Measurements from ENCODE around the gene VAPB. TPM values are rescaled to one million over a fixed set of nuclear protein-coding genes. Genes with fewer than 3 reads are reported as not detected.

VAPB gene
- total and polyA plus RNA-seq, 10 donors: 11.2 to 32.5 (median 23.3) TPM

DNA sequence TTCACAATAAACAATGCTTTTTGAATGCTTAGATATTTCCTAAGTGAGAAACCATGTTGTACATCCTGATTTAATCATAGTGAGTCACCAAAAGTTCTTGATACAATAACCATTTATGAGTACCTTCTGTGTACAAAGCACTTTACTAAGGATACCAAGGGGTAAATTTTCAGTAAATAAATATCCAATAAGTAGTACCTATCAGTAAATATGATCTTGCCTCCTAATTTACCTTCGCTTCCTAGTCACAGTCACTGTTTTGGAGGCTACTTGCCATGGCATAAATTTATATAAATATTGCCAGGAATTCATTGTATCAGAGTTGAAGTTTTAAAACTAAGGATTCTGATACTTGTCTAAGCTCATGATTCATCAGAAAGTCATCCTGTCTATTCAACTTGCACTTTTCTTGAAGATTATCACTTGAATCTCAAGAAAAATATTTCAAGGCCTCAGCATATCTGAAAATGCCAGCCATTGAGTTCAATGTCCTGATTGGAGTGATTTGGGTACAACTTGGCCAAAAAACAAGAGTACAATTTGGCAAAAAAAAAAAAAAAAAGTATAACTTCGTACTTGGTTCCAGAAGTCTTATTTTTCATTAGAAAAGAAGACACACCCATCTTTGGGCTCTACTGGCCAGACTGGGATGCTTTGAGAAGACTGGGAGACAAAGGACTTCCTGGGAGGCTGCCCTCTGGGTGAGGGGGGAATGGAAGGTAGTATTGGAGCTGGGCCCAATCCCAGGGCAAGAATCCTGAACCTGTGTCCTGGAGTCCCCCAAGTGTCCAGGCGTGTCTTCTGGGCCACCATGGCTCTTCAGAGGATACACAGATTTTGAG, 46.7 kb upstream of the VAPB start:
- no peak for DNase-seq
- Histone ChIP-seq H3K36me3 (peaks cover 0 to 51% (median 32%) of the 10 kb centered on the region in 6 donors), H3K4me1 (peaks cover 0 to 13% (median 3%) of the 10 kb centered on the region in 6 donors), H3K27me3 (replicated peaks in 1 of 7) (no peaks in the 10 kb centered on the region), H3K27ac (no peak overlapping the region), H3K4me3 (no peak overlapping the region), H3K9me3 (no peaks in the 10 kb centered on the region)
- TF ChIP-seq, protein P1, sequence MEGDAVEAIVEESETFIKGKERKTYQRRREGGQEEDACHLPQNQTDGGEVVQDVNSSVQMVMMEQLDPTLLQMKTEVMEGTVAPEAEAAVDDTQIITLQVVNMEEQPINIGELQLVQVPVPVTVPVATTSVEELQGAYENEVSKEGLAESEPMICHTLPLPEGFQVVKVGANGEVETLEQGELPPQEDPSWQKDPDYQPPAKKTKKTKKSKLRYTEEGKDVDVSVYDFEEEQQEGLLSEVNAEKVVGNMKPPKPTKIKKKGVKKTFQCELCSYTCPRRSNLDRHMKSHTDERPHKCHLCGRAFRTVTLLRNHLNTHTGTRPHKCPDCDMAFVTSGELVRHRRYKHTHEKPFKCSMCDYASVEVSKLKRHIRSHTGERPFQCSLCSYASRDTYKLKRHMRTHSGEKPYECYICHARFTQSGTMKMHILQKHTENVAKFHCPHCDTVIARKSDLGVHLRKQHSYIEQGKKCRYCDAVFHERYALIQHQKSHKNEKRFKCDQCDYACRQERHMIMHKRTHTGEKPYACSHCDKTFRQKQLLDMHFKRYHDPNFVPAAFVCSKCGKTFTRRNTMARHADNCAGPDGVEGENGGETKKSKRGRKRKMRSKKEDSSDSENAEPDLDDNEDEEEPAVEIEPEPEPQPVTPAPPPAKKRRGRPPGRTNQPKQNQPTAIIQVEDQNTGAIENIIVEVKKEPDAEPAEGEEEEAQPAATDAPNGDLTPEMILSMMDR (IDR thresholded peaks at IDR 0.05 in 8 of 11, conservative IDR thresholded peaks at IDR 0.05 in 3 of 11): no peak
- TF ChIP-seq POLR2AphosphoS5 (IDR thresholded peaks at IDR 0.05) (no peak), POLR2A (IDR thresholded peaks at IDR 0.05) (no peak)
- intact Hi-C loops (cut with DNase I; ENCODE audit: low total_unique reads): no loop called here
- 93 to 99% (median 96%) methylated on average over 3 of the region's 3 CpGs for WGBS, 5 donors

- peaks cover 0 to 73% (median 32%) of the 10 kb centered on the region in 6 donors for H3K36me3 ChIP-seq
- H3K4me3 ChIP-seq: no peak overlapping the region
- no peaks in the 10 kb centered on the region for H3K27me3 ChIP-seq (replicated peaks in 1 of 7)
- no peaks in the 10 kb centered on the region for H3K9me3 ChIP-seq
- intact Hi-C loops (cut with DNase I; ENCODE audit: low total_unique reads): no loop called here
- DNase-seq: no peak
- TF ChIP-seq POLR2AphosphoS5 (IDR thresholded peaks at IDR 0.05) (no peak), POLR2A (IDR thresholded peaks at IDR 0.05) (no peak)
- TF ChIP-seq, protein P1 (IDR thresholded peaks at IDR 0.05 in 8 of 11, conservative IDR thresholded peaks at IDR 0.05 in 3 of 11): no peak
- 88 to 99% (median 93%) methylated on average over 4 of the region's 4 CpGs for WGBS, 5 donors
- H3K4me1 ChIP-seq: peaks cover 0 to 13% (median 3%) of the 10 kb centered on the region in 6 donors
- H3K27ac ChIP-seq: no peak overlapping the region
Measured at GRCh38 chr20:58344741-58345140, 44.3 kb upstream of the VAPB start.

- H3K9me3 ChIP-seq: no peaks in the 10 kb centered on the region
- no peak overlapping the region for H3K4me3 ChIP-seq
- H3K36me3 ChIP-seq: peaks cover 0 to 81% (median 36%) of the 10 kb centered on the region in 6 donors
- DNase-seq: no peak
- no peaks in the 10 kb centered on the region for H3K4me1 ChIP-seq
- no peak overlapping the region for H3K27ac ChIP-seq
- intact Hi-C loops (cut with DNase I; ENCODE audit: low total_unique reads): no loop called here
- TF ChIP-seq, protein P1 (IDR thresholded peaks at IDR 0.05 in 8 of 11, conservative IDR thresholded peaks at IDR 0.05 in 3 of 11): no peak
- TF ChIP-seq POLR2AphosphoS5 (IDR thresholded peaks at IDR 0.05) (no peak), POLR2A (IDR thresholded peaks at IDR 0.05) (no peak)
- 80 to 97% (median 90%) methylated on average over 3 of the region's 3 CpGs for WGBS, 5 donors
- no peaks in the 10 kb centered on the region for H3K27me3 ChIP-seq (replicated peaks in 1 of 7)
Measured at GRCh38 chr20:58349570-58349969, 39.5 kb upstream of the VAPB start.

DNA sequence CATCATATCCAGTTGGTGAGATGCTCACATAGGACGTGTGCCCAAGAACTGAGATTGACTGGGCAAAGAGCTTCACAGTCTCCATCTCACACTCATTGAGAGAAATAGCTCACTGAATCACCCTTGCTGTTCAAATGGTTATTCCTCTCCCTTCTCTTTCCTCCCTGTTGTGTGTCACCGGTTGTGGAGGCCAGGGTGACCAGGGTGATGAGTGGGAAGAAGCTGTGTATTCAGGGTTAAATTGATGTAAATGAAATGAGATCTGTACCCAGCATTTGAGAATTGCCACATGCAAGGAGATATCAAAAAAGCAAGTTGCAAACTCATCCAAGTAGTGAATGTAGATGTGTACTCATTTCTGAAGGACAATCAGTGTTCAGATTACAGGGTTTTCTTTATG, 36.6 kb upstream of the VAPB start:
- Histone ChIP-seq H3K36me3 (peaks cover 0 to 81% (median 36%) of the 10 kb centered on the region in 6 donors), H3K27ac (no peak overlapping the region), H3K4me3 (no peak overlapping the region), H3K9me3 (no peaks in the 10 kb centered on the region), H3K4me1 (no peaks in the 10 kb centered on the region), H3K27me3 (replicated peaks in 1 of 7) (no peaks in the 10 kb centered on the region)
- WGBS, 5 donors: 70 to 91% (median 81%) methylated on average over 2 of the region's 2 CpGs
- DNase-seq: no peak
- TF ChIP-seq POLR2A (IDR thresholded peaks at IDR 0.05): no peak
- no peak for TF ChIP-seq POLR2AphosphoS5 (IDR thresholded peaks at IDR 0.05)
- TF ChIP-seq, protein P1 (IDR thresholded peaks at IDR 0.05 in 8 of 11, conservative IDR thresholded peaks at IDR 0.05 in 3 of 11): no peak
- intact Hi-C loops (cut with DNase I; ENCODE audit: low total_unique reads): no loop called here
